Lung (tissue), 12 donors: ENCODE data around the gene PSME3IP1. TPM values are rescaled to one million over a fixed set of nuclear protein-coding genes. Genes with fewer than 3 reads are reported as not detected.

Experiments used
- ATAC-seq: fragments of 200-7000 bp; cut with Tn5 transposase; one replicate; pipeline ENCODE4 v1.9.1; 2020; ENCODE audit warnings: moderate number of reproducible peaks; ENCODE audit not compliant: insufficient read depth, low FRiP score
- DNase-seq, 3 donors: peaks; one replicate each; pipeline ENCODE4 v3.0.0-alpha.2; 2013 to 2017
- H3K27ac ChIP-seq, 2 donors: one replicate each; pipeline ENCODE4 v1.5.1; 2013; ENCODE audit warnings: mild to moderate bottlenecking in 2 of 2, moderate library complexity in 2 of 2, control low read depth in 1 of 2, inconsistent platforms in 1 of 2, low read depth in 1 of 2, low read length in 1 of 2
- H3K27me3 ChIP-seq, 3 donors: one replicate each; pipeline ENCODE4 v1.5.1; 2013; ENCODE audit warnings: low read length in 2 of 3; ENCODE audit not compliant: control insufficient read depth in 3 of 3, insufficient read depth in 3 of 3
- H3K36me3 ChIP-seq, 4 donors: one replicate each; pipeline ENCODE4 v1.5.1; 2013; ENCODE audit warnings: low read length in 4 of 4, mild to moderate bottlenecking in 1 of 4, moderate library complexity in 1 of 4; ENCODE audit not compliant: control insufficient read depth in 4 of 4, insufficient read depth in 4 of 4
- H3K4me1 ChIP-seq, 5 donors: one replicate each; pipeline ENCODE4 v1.5.1; 2013; ENCODE audit warnings: low read length in 5 of 5, mild to moderate bottlenecking in 2 of 5, moderate library complexity in 1 of 5; ENCODE audit not compliant: control insufficient read depth in 5 of 5, insufficient read depth in 5 of 5
- H3K4me3 ChIP-seq: one replicate; pipeline ENCODE4 v1.5.1; 2013; ENCODE audit warnings: mild to moderate bottlenecking, control low read depth, moderate library complexity
- H3K9ac ChIP-seq, 2 donors: one replicate each; pipeline ENCODE4 v1.5.1; 2013; ENCODE audit warnings: low read length in 2 of 2, control low read depth in 1 of 2; ENCODE audit not compliant: insufficient read depth in 1 of 2
- H3K9me3 ChIP-seq, 4 donors: one replicate each; pipeline ENCODE4 v1.5.1; 2013; ENCODE audit warnings: low read length in 3 of 4, mild to moderate bottlenecking in 1 of 4, moderate library complexity in 1 of 4; ENCODE audit not compliant: control insufficient read depth in 4 of 4, insufficient read depth in 3 of 4
- CTCF ChIP-seq: IDR thresholded peaks from 2 replicates; pipeline ENCODE4 v1.5.1; 2012; ENCODE audit warnings: mild to moderate bottlenecking; ENCODE audit errors: control extremely low read depth, extremely low read depth
- WGBS, 2 donors: extraction: QIAGEN DNeasy Blood & Tissue Kit; methylation state at CpG; one replicate each; pipeline ENCODE4 v1.1.7; 2013; 5-methylcytosine and 5-hydroxymethylcytosine counted together
- polyA plus RNA-seq, 2 donors: library from polyadenylated mRNA; stranded (reverse); fragments of 200-250 nt; gene quantifications; one replicate each; pipeline ENCODE4 v1.2.1, GENCODE V29; 2013
- total RNA-seq, 2 donors: library from RNA; depleted of rRNA in 1 of 2; stranded (reverse); fragments of >200 nt in 1 of 2; gene quantifications; one replicate each; pipeline ENCODE4 v1.2.1, GENCODE V29; 2014 to 2021
- donor health status: control.
- donor health status: control.
- donor health status: Bipolar disorder and iron deficiency.
- donor health status: healthy.
- donor health status: DM: yes; HTN: yes; CAD: no.

Gene PSME3IP1
- total and polyA plus RNA-seq, 4 donors = 59.3 to 83.1 (median 63.1) TPM

- 96% methylated on average over 4 of the region's 4 CpGs for WGBS, 2 donors
- no peak overlapping the region for H3K4me3 ChIP-seq
- DNase-seq = no peak
- no peak for ATAC-seq
- no peak overlapping the region for H3K27ac ChIP-seq
- no peaks in the 10 kb centered on the region for H3K27me3 ChIP-seq
- H3K36me3 ChIP-seq = peaks cover 0 to 8% (median 0%) of the 10 kb centered on the region in 4 donors
- no peak for TF ChIP-seq CTCF
- peaks cover 2 to 24% (median 13%) of the 10 kb centered on the region in 5 donors for H3K4me1 ChIP-seq
- no peaks in the 10 kb centered on the region for H3K9me3 ChIP-seq
- peak overlapping the region in 1 of 2 donors; percentile 75 for H3K9ac ChIP-seq
Measured at GRCh38 chr16:57184113-57184512, 1.7 kb downstream of the PSME3IP1 start.

DNA sequence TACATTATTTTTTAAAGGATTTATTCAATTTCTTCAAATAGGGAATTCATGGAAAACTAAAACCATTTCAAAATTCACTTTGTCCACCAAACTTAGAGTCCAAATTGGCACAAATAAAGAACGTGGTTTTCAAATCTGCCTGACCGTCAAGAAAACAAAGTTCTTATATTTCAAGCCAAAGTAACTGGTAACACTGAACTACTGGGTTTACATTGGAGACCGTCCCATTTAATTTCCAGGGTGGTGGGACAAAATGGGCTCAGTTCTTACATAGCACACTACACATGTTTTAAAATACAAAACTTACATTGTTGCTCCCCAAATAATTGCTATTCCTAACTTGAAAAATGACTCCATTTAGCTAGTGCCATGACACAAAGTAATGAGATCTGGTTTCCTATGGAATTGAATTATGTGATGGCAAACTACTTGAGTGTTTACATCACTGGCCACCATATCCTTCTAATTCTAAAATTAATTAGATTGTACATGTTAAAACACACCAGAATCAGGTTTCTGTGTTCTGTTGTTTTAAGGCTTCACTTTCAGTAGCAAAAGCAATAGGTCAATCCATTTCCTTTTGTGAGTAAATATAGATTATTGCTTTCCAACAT, 6.5 kb downstream of the PSME3IP1 start:
- H3K9ac ChIP-seq = peak overlapping the region in 1 of 2 donors; percentile 42
- TF ChIP-seq CTCF = no peak
- 68 to 74% methylated on average over 3 of the region's 3 CpGs for WGBS, 2 donors

DNA sequence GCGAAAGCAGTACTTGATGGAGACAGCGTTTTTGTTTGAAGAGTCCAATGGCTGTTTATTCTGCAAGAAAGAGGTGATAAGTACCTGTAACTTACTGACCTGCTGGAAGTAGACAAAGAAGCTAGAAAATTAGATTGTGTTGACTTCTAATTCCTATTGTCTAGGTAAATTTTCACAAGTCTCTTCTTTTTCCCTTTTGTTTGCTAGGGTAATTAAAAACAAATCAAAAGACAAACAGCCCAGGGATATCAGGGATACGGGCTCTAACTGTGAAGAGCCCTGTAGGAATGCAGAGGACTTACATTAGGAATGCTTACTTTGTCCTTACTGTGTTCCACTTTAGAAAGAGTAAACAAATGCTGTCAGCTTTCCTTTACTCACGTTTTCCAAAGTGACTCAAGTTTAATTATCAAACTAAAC, 7.0 kb downstream of the PSME3IP1 start:
- H3K36me3 ChIP-seq = peaks cover 0 to 2% (median 0%) of the 10 kb centered on the region in 4 donors
- H3K9me3 ChIP-seq = no peaks in the 10 kb centered on the region
- no peak for ATAC-seq
- H3K27me3 ChIP-seq = no peaks in the 10 kb centered on the region
- no peak overlapping the region for H3K4me3 ChIP-seq
- H3K27ac ChIP-seq = no peak overlapping the region
- no peak for TF ChIP-seq CTCF
- no peak overlapping the region for H3K9ac ChIP-seq
- H3K4me1 ChIP-seq = peaks cover 0 to 19% (median 8%) of the 10 kb centered on the region in 5 donors
- 47 to 77% methylated on average over 4 of the region's 4 CpGs for WGBS, 2 donors
- DNase-seq = no peak

More for the DNA sequence above, 6.5 kb downstream of the PSME3IP1 start:
- DNase-seq = no peak
- H3K4me1 ChIP-seq = peaks cover 0 to 21% (median 8%) of the 10 kb centered on the region in 5 donors
- ATAC-seq = no peak
- H3K36me3 ChIP-seq = peaks cover 0 to 2% (median 0%) of the 10 kb centered on the region in 4 donors
- no peaks in the 10 kb centered on the region for H3K9me3 ChIP-seq
- no peak overlapping the region for H3K4me3 ChIP-seq
- H3K27me3 ChIP-seq = no peaks in the 10 kb centered on the region
- no peak overlapping the region for H3K27ac ChIP-seq
